ENCODE measurements around the gene CELA3B.
"Not testable (repeated sequence)": the region's sequence is repeated elsewhere in the genome, so short reads cannot be mapped to it uniquely, and the experiment has no call there.

CELA3B gene

DNA sequence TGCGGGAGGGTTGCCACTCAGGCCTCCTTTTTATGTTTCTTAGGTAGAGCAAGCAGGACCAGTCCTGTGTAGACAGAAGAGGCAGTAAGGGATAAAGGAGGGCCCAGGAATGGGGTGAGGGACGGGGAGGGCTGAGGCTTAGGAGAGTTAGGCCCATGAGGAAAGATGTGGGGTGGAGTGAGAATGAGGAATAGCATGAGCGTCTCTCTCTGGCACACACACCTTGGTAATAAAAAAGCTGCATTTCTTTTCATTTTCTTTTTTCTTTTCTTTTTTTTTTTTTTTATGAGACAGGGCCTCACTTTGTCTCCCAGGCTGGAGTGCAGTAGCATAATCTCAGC is 32.1 kb upstream of the CELA3B start:
- DNase-seq (ENCODE audit: low spot score): no peak

- DNase-seq (ENCODE audit: low spot score): no peak
These were observed 29.8 kb upstream of the CELA3B start for GRCh38 chr1:21946836-21947587.

DNA sequence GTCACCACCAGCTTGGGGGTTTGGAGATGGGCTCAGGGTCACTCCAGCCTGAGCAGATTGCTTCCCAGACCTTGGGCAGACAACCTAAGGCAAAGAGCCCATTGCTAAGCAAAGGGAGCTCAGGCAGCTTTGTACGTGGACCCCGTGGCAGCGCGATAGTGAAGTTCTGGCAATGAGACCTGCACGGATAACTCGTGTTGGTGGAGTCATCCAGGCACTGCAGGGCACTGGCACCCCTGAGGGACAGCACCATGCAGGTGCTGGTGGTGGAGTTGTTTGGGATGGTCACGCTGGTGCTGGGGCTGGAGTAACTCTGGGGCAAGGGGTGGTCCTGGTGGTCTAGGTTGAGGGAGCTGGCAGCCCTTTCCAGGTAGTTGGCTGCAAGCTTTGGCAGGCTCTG is 26.1 kb upstream of the CELA3B start:
- no peak for DNase-seq (ENCODE audit: low spot score)

- no peak for DNase-seq (ENCODE audit: low spot score)
These were observed 25.5 kb upstream of the CELA3B start for GRCh38 chr1:21951226-21951870.

GRCh38 chr1:21952786-21953520 is 23.9 kb upstream of the CELA3B start:
- no peak for DNase-seq (ENCODE audit: low spot score)

- DNase-seq (ENCODE audit: low spot score): no peak
These were observed 21.8 kb upstream of the CELA3B start for GRCh38 chr1:21955058-21955457.

DNA sequence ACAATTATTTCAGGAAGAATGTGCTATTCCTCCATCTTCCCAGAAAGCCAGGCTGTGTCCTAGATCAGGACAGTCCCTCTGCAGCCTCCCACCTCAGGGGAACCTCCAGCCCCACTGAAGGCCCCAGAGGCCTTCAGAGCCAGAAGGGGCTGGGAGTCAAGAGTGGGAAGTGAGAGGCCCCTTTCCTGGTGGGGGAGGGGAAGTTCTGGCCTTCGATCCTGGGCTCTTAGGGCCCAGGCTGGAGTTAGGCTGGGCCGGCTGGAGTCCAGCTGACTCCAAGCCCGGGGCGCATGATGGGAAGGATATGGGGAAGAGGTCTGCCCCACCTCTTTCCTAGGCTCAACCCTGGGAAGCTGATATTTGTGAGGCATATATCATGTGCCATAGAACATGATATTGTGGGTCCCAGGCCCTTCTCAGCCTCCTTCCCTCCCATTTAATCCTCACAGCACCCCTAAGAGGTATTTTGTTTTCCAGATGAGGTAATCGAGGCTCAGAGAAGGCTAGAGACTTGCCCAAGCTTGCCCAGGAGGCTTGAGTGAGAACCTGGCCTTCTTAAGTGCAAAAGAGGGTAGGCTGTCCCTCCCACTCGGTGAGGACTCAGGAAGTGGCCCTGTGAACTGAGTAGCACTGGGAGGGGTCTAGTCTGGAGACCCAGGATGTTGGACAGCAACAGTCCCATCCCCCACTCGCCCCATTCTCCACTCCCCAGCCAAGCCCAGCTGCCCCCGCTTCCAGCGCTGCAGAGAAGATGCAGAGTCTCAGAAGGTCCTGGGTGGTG is 21.1 kb upstream of the CELA3B start:
- no peak for DNase-seq (ENCODE audit: low spot score)

DNA sequence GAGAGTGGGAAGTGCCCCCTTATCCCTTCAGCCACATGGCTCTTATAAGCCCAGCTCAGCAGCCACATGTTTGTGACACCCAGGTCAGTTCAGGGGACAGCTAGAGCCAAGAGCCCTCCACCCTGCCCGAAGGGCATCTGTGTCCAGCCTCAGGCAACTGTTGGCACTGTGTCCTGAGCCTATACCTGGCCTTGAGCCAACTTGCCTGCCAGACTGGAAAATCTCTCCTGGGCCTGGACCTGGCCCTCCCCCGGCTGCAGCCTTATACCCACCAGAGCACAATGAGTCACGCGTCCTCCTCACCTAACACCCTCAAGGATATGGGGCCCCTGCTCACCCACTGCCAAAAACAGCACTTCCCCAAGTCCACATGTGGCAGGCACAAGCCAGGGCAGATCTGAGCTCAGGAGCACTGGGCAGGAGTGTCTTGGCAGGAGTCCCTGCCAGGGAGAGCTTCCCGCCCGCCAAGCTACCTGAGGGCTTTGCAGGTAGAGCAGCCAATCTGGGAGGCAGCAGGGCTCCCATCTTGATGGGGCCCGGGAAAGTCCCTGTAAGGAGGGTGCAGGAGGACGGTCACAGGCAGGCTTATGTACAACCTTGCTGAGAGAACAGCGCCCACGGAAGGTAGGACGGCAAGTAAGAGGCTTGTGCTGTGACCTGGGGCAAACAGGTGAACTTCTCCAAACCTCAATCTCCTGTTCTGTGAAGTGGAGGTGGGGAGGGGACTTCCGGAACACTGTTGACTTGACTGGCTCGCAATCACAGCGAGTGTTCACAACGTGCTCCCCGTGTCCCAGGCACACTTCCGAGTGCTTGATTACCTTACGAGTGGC is 19.9 kb upstream of the CELA3B start:
- no peak for DNase-seq (ENCODE audit: low spot score)

GRCh38 chr1:21961337-21961736 is 15.5 kb upstream of the CELA3B start:
- no peak for DNase-seq (ENCODE audit: low spot score)

- DNase-seq (ENCODE audit: low spot score): no peak
These were observed 15.0 kb upstream of the CELA3B start for GRCh38 chr1:21961799-21962198.

GRCh38 chr1:21963477-21964217 is 13.2 kb upstream of the CELA3B start:
- DNase-seq (ENCODE audit: low spot score): peak; percentile 86

- DNase-seq (ENCODE audit: low spot score): no peak
These were observed 10.4 kb upstream of the CELA3B start for GRCh38 chr1:21966247-21967000.

DNA sequence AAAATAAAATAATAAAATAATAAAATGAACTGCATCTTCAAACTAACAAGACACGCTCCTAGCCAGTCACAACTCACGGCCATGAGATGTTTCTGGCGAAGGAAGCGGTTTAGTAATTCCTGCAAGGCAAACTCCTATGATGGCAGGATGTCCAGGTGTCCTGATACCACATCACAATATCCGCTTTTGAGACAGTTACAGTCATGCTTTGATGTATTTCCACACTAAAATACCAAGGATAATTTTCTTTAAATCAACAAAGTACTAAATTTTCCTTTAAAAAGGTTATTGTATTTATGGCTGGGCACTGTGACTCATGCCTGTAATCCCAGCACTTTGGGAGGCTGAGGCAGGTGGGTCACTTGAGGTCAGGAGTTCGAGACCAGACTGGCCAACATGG is 9.6 kb upstream of the CELA3B start:
- DNase-seq (ENCODE audit: low spot score): not testable (repeated sequence)

- not testable (repeated sequence) for DNase-seq (ENCODE audit: low spot score)
These were observed 7.8 kb upstream of the CELA3B start for GRCh38 chr1:21969066-21969465.

GRCh38 chr1:21970523-21970922 is 6.3 kb upstream of the CELA3B start:
- not testable (repeated sequence) for DNase-seq (ENCODE audit: low spot score)

- not testable (repeated sequence) for DNase-seq (ENCODE audit: low spot score)
These were observed 3.8 kb upstream of the CELA3B start for GRCh38 chr1:21972973-21973441.

DNA sequence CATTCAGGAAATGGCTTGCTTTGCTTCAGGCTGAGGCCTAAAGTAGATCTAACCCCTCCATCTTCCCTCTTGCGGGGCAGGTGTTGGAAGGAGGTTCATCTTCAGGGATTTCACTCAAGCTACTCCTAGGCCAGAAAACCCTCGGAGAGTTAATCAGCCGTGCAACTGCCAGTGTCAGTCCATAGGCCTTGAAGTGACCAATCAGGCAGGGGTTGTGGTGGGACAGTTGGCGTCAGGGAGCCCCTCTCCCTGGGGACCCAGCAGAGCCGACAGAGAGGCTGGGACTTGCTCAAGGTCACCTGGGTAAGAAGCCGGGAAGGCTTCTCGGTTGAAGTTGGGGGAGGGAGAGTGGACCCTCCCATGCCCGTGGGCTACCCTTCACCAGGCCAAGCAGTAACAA is 2.9 kb upstream of the CELA3B start:
- DNase-seq (ENCODE audit: low spot score): not testable (repeated sequence)

DNA sequence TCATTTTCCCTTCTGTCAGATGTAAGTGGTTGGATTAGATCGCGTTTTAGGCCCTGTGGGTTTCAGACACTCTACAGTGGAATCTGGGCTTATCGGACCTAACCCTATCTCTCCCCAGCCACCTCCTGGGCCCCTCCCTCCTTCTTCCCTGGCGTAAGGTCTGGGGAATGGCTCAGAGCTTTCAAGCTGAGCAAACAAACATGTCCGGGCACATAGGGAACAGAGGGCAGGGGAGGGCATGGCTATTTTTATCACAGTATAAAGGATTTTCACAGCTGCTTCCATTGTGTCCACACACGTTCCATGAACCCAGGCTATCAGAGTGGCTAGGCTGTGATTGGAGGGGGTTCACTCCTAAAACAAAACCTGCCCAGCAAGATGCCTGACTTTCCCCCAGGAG is 2.1 kb upstream of the CELA3B start:
- not testable (repeated sequence) for DNase-seq (ENCODE audit: low spot score)

DNA sequence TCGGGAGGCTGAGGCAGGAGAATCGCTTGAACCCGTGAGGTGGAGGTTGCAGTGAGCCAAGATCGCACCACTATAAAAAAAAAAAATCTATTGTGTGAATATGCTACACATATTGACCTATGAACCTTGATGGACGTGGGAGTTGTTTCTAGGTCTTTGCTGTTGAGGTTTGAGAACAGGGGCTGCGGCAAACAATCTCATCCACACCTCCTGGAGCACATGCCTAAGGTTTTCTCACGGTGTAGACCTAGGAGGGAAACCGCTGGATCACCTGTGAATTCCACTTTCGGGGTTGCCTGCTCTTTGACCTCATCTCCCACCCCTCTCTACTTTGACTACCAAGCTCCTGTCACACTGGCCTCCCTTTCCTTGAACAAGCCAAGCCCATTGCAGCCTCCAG is 1.5 kb upstream of the CELA3B start:
- DNase-seq (ENCODE audit: low spot score): not testable (repeated sequence)

- not testable (repeated sequence) for DNase-seq (ENCODE audit: low spot score)
These were observed 1.4 kb downstream of the CELA3B start for GRCh38 chr1:21978209-21978608.

Data from NAMALWA (cell line).